ENCODE measurements around the gene HBA1. TPM values are rescaled to one million over a fixed set of nuclear protein-coding genes. Genes with fewer than 3 reads are reported as not detected.

The HBA1 gene
- total RNA-seq, 3 donors from 2014 or later (not counting 1 experiment from before 2014, with no cell fraction given), result 16.9 TPM; not detected in 2

- Mint-ChIP-seq H3K27me3 (ENCODE audit: low read depth in 2 of 2) (peaks cover 10 to 11% of the 10 kb centered on the region in 2 donors), H3K4me3 (peak overlapping the region; percentile 63), H3K27ac (no peak overlapping the region), H3K4me1 (no peaks in the 10 kb centered on the region), H3K9me3 (no peaks in the 10 kb centered on the region), H3K36me3 (no peaks in the 10 kb centered on the region)
- Histone ChIP-seq H3K4me1 (ENCODE audit: control insufficient read depth, insufficient read depth, low read length) (peaks cover 19% of the 10 kb centered on the region), H3K27ac (ENCODE audit: low read length) (no peak overlapping the region), H3K36me3 (ENCODE audit: control insufficient read depth, insufficient read depth, low read length) (no peaks in the 10 kb centered on the region), H3K27me3 (ENCODE audit: control insufficient read depth, insufficient read depth, low read length) (peaks cover 24% of the 10 kb centered on the region), H3K9me3 (ENCODE audit: control insufficient read depth, insufficient read depth, low read length) (no peaks in the 10 kb centered on the region), H3K4me3 (ENCODE audit: low read length) (peak overlapping the region; percentile 36)
- ATAC-seq, result peak; percentile 90 to 95 (median 90)
- WGBS (ENCODE audit: insufficient coverage), result 2% methylated on average over 89 of the region's 89 CpGs
- intact Hi-C loops (cut with micrococcal nuclease), result loop anchor here (1.0 kb wide), 3 partner anchors 64 to 116 kb away; no protein-coding TSS in a partner anchor
- DNase-seq, result peak in 1 of 2 donors; percentile 91
- TF ChIP-seq, protein P1, sequence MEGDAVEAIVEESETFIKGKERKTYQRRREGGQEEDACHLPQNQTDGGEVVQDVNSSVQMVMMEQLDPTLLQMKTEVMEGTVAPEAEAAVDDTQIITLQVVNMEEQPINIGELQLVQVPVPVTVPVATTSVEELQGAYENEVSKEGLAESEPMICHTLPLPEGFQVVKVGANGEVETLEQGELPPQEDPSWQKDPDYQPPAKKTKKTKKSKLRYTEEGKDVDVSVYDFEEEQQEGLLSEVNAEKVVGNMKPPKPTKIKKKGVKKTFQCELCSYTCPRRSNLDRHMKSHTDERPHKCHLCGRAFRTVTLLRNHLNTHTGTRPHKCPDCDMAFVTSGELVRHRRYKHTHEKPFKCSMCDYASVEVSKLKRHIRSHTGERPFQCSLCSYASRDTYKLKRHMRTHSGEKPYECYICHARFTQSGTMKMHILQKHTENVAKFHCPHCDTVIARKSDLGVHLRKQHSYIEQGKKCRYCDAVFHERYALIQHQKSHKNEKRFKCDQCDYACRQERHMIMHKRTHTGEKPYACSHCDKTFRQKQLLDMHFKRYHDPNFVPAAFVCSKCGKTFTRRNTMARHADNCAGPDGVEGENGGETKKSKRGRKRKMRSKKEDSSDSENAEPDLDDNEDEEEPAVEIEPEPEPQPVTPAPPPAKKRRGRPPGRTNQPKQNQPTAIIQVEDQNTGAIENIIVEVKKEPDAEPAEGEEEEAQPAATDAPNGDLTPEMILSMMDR (IDR thresholded peaks at IDR 0.05), result no peak
These were observed 4.4 kb downstream of the HBA1 start for GRCh38 chr16:180681-181564.

GRCh38 chr16:181565-182021 lies 5.1 kb downstream of the HBA1 start:
- Histone ChIP-seq H3K27me3 (ENCODE audit: control insufficient read depth, insufficient read depth, low read length) (peaks cover 24% of the 10 kb centered on the region), H3K36me3 (ENCODE audit: control insufficient read depth, insufficient read depth, low read length) (no peaks in the 10 kb centered on the region), H3K4me3 (ENCODE audit: low read length) (no peak overlapping the region), H3K9me3 (ENCODE audit: control insufficient read depth, insufficient read depth, low read length) (no peaks in the 10 kb centered on the region), H3K27ac (ENCODE audit: low read length) (no peak overlapping the region), H3K4me1 (ENCODE audit: control insufficient read depth, insufficient read depth, low read length) (peaks cover 19% of the 10 kb centered on the region)
- DNase-seq (peak in 1 of 2 donors; percentile 85), ATAC-seq (no peak)
- TF ChIP-seq, protein P1 (IDR thresholded peaks at IDR 0.05), result peak; percentile 91
- whole genome bisulfite sequencing (ENCODE audit: insufficient coverage), result 9% methylated on average over 22 of the region's 22 CpGs
- Mint-ChIP-seq H3K4me3 (no peak overlapping the region), H3K4me1 (no peaks in the 10 kb centered on the region), H3K27ac (no peak overlapping the region), H3K27me3 (ENCODE audit: low read depth in 2 of 2) (peaks cover 10 to 11% of the 10 kb centered on the region in 2 donors), H3K36me3 (no peaks in the 10 kb centered on the region), H3K9me3 (no peaks in the 10 kb centered on the region)
- intact Hi-C loops (cut with micrococcal nuclease), result loop anchor here (1.0 kb wide), 3 partner anchors 64 to 116 kb away; no protein-coding TSS in a partner anchor

DNA sequence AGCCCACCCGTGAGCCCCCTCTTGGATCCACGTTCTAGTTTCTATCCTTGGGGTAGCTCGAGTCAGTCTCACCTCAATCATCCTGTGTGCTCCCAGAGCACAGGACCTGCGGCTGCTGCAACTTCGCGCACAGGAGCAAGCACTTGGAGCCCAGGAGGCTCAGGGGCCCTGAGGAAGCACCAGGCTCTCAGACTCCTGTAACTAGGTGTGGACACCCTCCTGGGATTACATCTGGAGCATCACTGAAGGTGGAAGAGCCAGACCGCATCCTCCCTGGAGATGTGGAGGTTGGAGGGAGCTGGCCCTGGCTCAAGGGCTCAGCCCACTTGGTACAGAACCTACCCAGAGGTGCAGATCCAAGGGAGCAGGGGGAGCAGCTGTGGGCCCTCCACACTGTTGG lies 6.5 kb downstream of the HBA1 start:
- no peak for ATAC-seq
- Mint-ChIP-seq H3K4me3 (no peak overlapping the region), H3K27ac (no peak overlapping the region), H3K36me3 (no peaks in the 10 kb centered on the region), H3K27me3 (ENCODE audit: low read depth in 2 of 2) (peaks cover 5 to 6% of the 10 kb centered on the region in 2 donors), H3K9me3 (no peaks in the 10 kb centered on the region), H3K4me1 (no peaks in the 10 kb centered on the region)
- no peak overlapping the region for H3K27ac ChIP-seq (ENCODE audit: low read length)
- H3K9me3 ChIP-seq (ENCODE audit: control insufficient read depth, insufficient read depth, low read length), result no peaks in the 10 kb centered on the region
- no peak overlapping the region for H3K4me3 ChIP-seq (ENCODE audit: low read length)
- intact Hi-C loops (cut with micrococcal nuclease), result no loop called here
- TF ChIP-seq, protein P1 (IDR thresholded peaks at IDR 0.05), result no peak
- WGBS (ENCODE audit: insufficient coverage), result 90% methylated on average over 7 of the region's 7 CpGs
- H3K36me3 ChIP-seq (ENCODE audit: control insufficient read depth, insufficient read depth, low read length), result peaks cover 7% of the 10 kb centered on the region
- peaks cover 16% of the 10 kb centered on the region for H3K27me3 ChIP-seq (ENCODE audit: control insufficient read depth, insufficient read depth, low read length)
- no peak for DNase-seq
- peaks cover 19% of the 10 kb centered on the region for H3K4me1 ChIP-seq (ENCODE audit: control insufficient read depth, insufficient read depth, low read length)
